SK-N-SH (cell line): ENCODE data around the gene FAM83E. TPM values are rescaled to one million over a fixed set of nuclear protein-coding genes. Genes with fewer than 3 reads are reported as not detected.

Experiments used
- CTCF ChIA-PET: fragments of 300-600, 350-600 bp; formaldehyde crosslinking; extraction: SDS; loops from one replicate; lab custom pipeline; 2021; lab: Yijun Ruan, JAX
- POLR2A ChIA-PET: fragments of 350-600 bp; sonication (Branson Sonifier 250); formaldehyde crosslinking; extraction: SDS; loops from one replicate; lab custom pipeline; 2020; ENCODE audit warnings: antibody characterized with exemption, inconsistent platforms; lab: Yijun Ruan, JAX
- DNase-seq: peaks from one replicate; pipeline ENCODE4 v3.0.0; 2012
- H2AFZ ChIP-seq: fragments of 200-600 bp; sonication (generic); 2 replicates; pipeline ENCODE4 v1.8.1; 2016; ENCODE audit warnings: antibody characterized with exemption, mild to moderate bottlenecking, low read depth
- H3F3A ChIP-seq: fragments of 200-600 bp; sonication (generic); replicated peaks from 2 replicates; pipeline ENCODE3; 2016; ENCODE audit warnings: antibody characterized with exemption, mild to moderate bottlenecking; ENCODE audit not compliant: insufficient read depth
- H3K27ac ChIP-seq, 2 experiments: fragments of 200-500 bp in 1 of 2; fragments of 200-600 bp in 1 of 2; sonication (Bioruptor generic) in 1 of 2; sonication (generic), shearing (Covaris generic) in 1 of 2; 2 replicates each; pipeline versions ENCODE4 v1.5.1 to v1.6.1; 2014 to 2016; ENCODE audit warnings: low read depth in 2 of 2, inconsistent platforms in 1 of 2, low read length in 1 of 2, mild to moderate bottlenecking in 1 of 2, mixed read lengths in 1 of 2
- H3K27me3 ChIP-seq: fragments of 200-600 bp; sonication (generic), shearing (Covaris generic); 2 replicates; pipeline ENCODE4 v1.6.1; 2016; ENCODE audit warnings: mixed run types; ENCODE audit not compliant: insufficient read depth
- H3K36me3 ChIP-seq, 2 experiments: fragments of 200-500 bp in 1 of 2; fragments of 200-600 bp in 1 of 2; sonication (Bioruptor generic) in 1 of 2; sonication (generic) in 1 of 2; replicated peaks in 1 of 2; 2 replicates each; pipeline versions ENCODE3 to v1.5.1; 2014 to 2016; ENCODE audit warnings: low read length in 1 of 2, mild to moderate bottlenecking in 1 of 2; ENCODE audit not compliant: insufficient read depth in 2 of 2, control insufficient read depth in 1 of 2
- H3K4me1 ChIP-seq, 2 experiments: fragments of 200-500 bp in 1 of 2; fragments of 200-600 bp in 1 of 2; sonication (Bioruptor generic) in 1 of 2; sonication (generic), shearing (Covaris generic) in 1 of 2; 2 replicates each; pipeline versions ENCODE4 v1.5.1 to v1.6.1; 2014 to 2016; ENCODE audit warnings: low read depth in 1 of 2, low read length in 1 of 2, mixed run types in 1 of 2; ENCODE audit not compliant: insufficient read depth in 2 of 2, control insufficient read depth in 1 of 2
- H3K4me2 ChIP-seq: fragments of 200-600 bp; sonication (generic), shearing (Covaris generic); 2 replicates; pipeline ENCODE4 v1.6.1; 2017; ENCODE audit warnings: mixed run types
- H3K4me3 ChIP-seq, 2 experiments: fragments of 200-500 bp in 1 of 2; fragments of 200-600 bp in 1 of 2; sonication (Bioruptor generic) in 1 of 2; sonication (generic), shearing (Covaris generic) in 1 of 2; 2 replicates each; pipeline versions ENCODE4 v1.5.1 to v1.8.1; 2014 to 2016; ENCODE audit warnings: low read depth in 2 of 2, inconsistent platforms in 1 of 2, low read length in 1 of 2, mild to moderate bottlenecking in 1 of 2, mixed read lengths in 1 of 2, moderate library complexity in 1 of 2
- H3K79me2 ChIP-seq: fragments of 200-600 bp; sonication (generic); 2 replicates; pipeline ENCODE4 v1.8.1; 2017; ENCODE audit warnings: mild to moderate bottlenecking; ENCODE audit not compliant: insufficient read depth
- H3K9ac ChIP-seq: fragments of 200-600 bp; sonication (generic); 2 replicates; pipeline ENCODE4 v1.6.1; 2017; ENCODE audit warnings: mixed run types
- H3K9me2 ChIP-seq: fragments of 200-600 bp; sonication (generic); 2 replicates; pipeline ENCODE4 v1.6.1; 2017; ENCODE audit warnings: mixed run types
- H3K9me3 ChIP-seq: fragments of 200-600 bp; sonication (generic); 2 replicates; pipeline ENCODE4 v1.6.1; 2017; ENCODE audit warnings: mixed run types, mild to moderate bottlenecking, moderate library complexity
- H4K20me1 ChIP-seq: fragments of 200-600 bp; sonication (generic); 2 replicates; pipeline ENCODE4 v1.6.1; 2017; ENCODE audit warnings: mild to moderate bottlenecking, mixed run types; ENCODE audit not compliant: insufficient read depth
- ELF1 ChIP-seq: IDR thresholded peaks from 2 replicates; pipeline ENCODE4 v1.4.0; 2012
- EP300 ChIP-seq, 2 experiments: IDR thresholded peaks; 2 replicates each; pipeline versions ENCODE4 v1.4.0 to v1.6.1; 2012; ENCODE audit warnings: borderline replicate concordance in 1 of 2, low read depth in 1 of 2, low read length in 1 of 2
- EZH2phosphoT487 ChIP-seq: fragments of 200-600 bp; sonication (generic); IDR thresholded peaks from 2 replicates; pipeline ENCODE4 v1.6.1; 2017; ENCODE audit warnings: low read depth, mixed run types, mild to moderate bottlenecking, antibody characterized with exemption, moderate library complexity, borderline replicate concordance
- FOSL2 ChIP-seq: IDR thresholded peaks from 2 replicates; pipeline ENCODE4 v1.4.0; 2012; ENCODE audit warnings: low read depth, mild to moderate bottlenecking, moderate library complexity, borderline replicate concordance
- FOXJ3 ChIP-seq: sonication (generic); formaldehyde crosslinking; IDR thresholded peaks from 2 replicates; pipeline ENCODE4 v1.5.1; 2020; ENCODE audit warnings: mild to moderate bottlenecking, missing genetic modification reagents
- GABPA ChIP-seq: IDR thresholded peaks from 2 replicates; pipeline ENCODE4 v1.4.0; 2012; ENCODE audit warnings: low read depth, mild to moderate bottlenecking
- JUND ChIP-seq: IDR thresholded peaks from 2 replicates; pipeline ENCODE4 v1.4.0; 2012
- MEF2A ChIP-seq: IDR thresholded peaks from 2 replicates; pipeline ENCODE4 v1.4.0; 2012; ENCODE audit warnings: low read depth, borderline replicate concordance
- MXI1 ChIP-seq: IDR thresholded peaks from 2 replicates; pipeline ENCODE4 v1.6.1; 2012; ENCODE audit warnings: mild to moderate bottlenecking, low read depth, low read length, improper control_type of control experiment
- NFIC ChIP-seq: IDR thresholded peaks from 2 replicates; pipeline ENCODE4 v1.4.0; 2012; ENCODE audit warnings: borderline replicate concordance
- NRF1 ChIP-seq: IDR thresholded peaks from 2 replicates; pipeline ENCODE4 v1.6.1; 2012; ENCODE audit warnings: low read depth, mild to moderate bottlenecking, low read length
- RCOR1 ChIP-seq: fragments of 150-350 bp; IDR thresholded peaks from 2 replicates; pipeline ENCODE4 v1.6.1; 2017; ENCODE audit warnings: antibody characterized with exemption, low read length
- SIN3A ChIP-seq: IDR thresholded peaks from 2 replicates; pipeline ENCODE4 v1.6.1; 2012; ENCODE audit warnings: low read depth, mild to moderate bottlenecking, low read length, moderate library complexity, borderline replicate concordance
- SMC3 ChIP-seq: IDR thresholded peaks from 2 replicates; pipeline ENCODE4 v1.6.1; 2012; ENCODE audit warnings: low read depth, low read length, improper control_type of control experiment
- TAF1 ChIP-seq: IDR thresholded peaks from 2 replicates; pipeline ENCODE4 v1.6.1; 2012; ENCODE audit warnings: low read depth, mild to moderate bottlenecking, low read length, moderate library complexity, borderline replicate concordance
- YY1 ChIP-seq: IDR thresholded peaks from 2 replicates; pipeline ENCODE4 v1.4.0; 2012; ENCODE audit warnings: low read depth, mild to moderate bottlenecking
- WGBS: methylation state at CpG from one replicate; pipeline ENCODE4 v1.1.6; 2017; ENCODE audit warnings: low lambda C conversion rate; 5-methylcytosine and 5-hydroxymethylcytosine counted together
- polyA plus RNA-seq, 3 experiments: library from polyadenylated mRNA; depleted of rRNA; stranded (reverse); fragments of >200 nt; gene quantifications; 2 replicates each; pipeline ENCODE4 v1.2.3, GENCODE V29; 2012
- TF ChIP-seq, protein P1 (sequence below): IDR thresholded peaks from 2 replicates; pipeline ENCODE4 v1.4.0; 2012; ENCODE audit warnings: low read depth, borderline replicate concordance
- TF ChIP-seq, protein P2 (sequence below): fragments of 150-350 bp; IDR thresholded peaks from 2 replicates; pipeline ENCODE4 v1.6.1; 2017; ENCODE audit warnings: antibody characterized with exemption, low read length, low read depth, borderline replicate concordance
- TF ChIP-seq, protein P3 (sequence below): fragments of 200-600 bp; sonication (generic); IDR thresholded peaks from 2 replicates; pipeline ENCODE4 v1.6.1; 2017; ENCODE audit warnings: antibody characterized with exemption, mild to moderate bottlenecking, moderate library complexity
- TF ChIP-seq, protein P4 (sequence below): IDR thresholded peaks from 2 replicates; pipeline ENCODE4 v1.4.0; 2012; ENCODE audit warnings: low read depth
- TF ChIP-seq, protein P5 (sequence below): fragments of 150-350 bp; IDR thresholded peaks from 2 replicates; pipeline ENCODE4 v1.6.1; 2016; ENCODE audit warnings: mild to moderate bottlenecking, low read depth, low read length

The FAM83E gene
- polyA plus RNA-seq, 1 of the 3 experiments (the other 2 are of a cell fraction): 0.44 TPM

DNA sequence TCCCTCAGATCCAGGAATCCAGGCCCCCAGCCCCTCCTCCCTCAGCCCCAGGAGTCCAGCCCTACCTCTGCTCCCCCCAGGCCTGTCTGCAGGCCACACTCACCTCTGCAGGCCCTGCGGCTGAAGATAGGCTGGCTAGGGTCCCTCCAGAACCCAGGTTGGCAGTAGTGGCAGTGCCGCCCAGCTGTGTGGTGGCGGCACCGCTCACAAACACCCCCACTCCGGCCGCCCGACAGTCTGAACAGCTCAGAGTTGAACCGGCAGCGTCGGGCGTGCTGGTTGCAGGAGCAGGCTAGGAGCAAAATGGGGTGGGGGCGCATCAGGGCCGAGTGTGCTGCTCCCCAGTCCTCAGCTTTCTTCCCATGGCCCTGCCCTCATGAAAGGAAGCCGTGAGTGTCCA is 49.6 kb upstream of the FAM83E start:
- Histone ChIP-seq H3K79me2 (no peaks in the 10 kb centered on the region), H3K27ac (no peak overlapping the region), H3K36me3 (no peaks in the 10 kb centered on the region), H3K4me3 (no peak overlapping the region), H3K4me2 (no peak overlapping the region), H3K27me3 (no peaks in the 10 kb centered on the region), H2AFZ (no peak overlapping the region), H3K9me2 (no peaks in the 10 kb centered on the region), H3K9me3 (no peaks in the 10 kb centered on the region), H4K20me1 (no peaks in the 10 kb centered on the region), H3F3A (no peaks in the 10 kb centered on the region), H3K4me1 (peaks cover 0 to 2% of the 10 kb centered on the region in 2 experiments; a peak in 1 of 4 replicates), H3K9ac (no peak overlapping the region)
- POLR2A ChIA-PET: no interaction called here
- 86% methylated on average over 14 of the region's 14 CpGs for WGBS
- DNase-seq: no peak
- TF ChIP-seq EP300 (IDR thresholded peaks at IDR 0.05; ENCODE audit: borderline replicate concordance in 1 of 2, low read depth in 1 of 2, low read length in 1 of 2) (no peak), SIN3A (no peak), NFIC (no peak), JUND (no peak), YY1 (no peak), MEF2A (no peak)
- TF ChIP-seq, protein P1, sequence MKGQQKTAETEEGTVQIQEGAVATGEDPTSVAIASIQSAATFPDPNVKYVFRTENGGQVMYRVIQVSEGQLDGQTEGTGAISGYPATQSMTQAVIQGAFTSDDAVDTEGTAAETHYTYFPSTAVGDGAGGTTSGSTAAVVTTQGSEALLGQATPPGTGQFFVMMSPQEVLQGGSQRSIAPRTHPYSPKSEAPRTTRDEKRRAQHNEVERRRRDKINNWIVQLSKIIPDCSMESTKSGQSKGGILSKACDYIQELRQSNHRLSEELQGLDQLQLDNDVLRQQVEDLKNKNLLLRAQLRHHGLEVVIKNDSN: no peak
- TF ChIP-seq, protein P2, sequence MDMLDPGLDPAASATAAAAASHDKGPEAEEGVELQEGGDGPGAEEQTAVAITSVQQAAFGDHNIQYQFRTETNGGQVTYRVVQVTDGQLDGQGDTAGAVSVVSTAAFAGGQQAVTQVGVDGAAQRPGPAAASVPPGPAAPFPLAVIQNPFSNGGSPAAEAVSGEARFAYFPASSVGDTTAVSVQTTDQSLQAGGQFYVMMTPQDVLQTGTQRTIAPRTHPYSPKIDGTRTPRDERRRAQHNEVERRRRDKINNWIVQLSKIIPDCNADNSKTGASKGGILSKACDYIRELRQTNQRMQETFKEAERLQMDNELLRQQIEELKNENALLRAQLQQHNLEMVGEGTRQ: no peak
- TF ChIP-seq, protein P3, sequence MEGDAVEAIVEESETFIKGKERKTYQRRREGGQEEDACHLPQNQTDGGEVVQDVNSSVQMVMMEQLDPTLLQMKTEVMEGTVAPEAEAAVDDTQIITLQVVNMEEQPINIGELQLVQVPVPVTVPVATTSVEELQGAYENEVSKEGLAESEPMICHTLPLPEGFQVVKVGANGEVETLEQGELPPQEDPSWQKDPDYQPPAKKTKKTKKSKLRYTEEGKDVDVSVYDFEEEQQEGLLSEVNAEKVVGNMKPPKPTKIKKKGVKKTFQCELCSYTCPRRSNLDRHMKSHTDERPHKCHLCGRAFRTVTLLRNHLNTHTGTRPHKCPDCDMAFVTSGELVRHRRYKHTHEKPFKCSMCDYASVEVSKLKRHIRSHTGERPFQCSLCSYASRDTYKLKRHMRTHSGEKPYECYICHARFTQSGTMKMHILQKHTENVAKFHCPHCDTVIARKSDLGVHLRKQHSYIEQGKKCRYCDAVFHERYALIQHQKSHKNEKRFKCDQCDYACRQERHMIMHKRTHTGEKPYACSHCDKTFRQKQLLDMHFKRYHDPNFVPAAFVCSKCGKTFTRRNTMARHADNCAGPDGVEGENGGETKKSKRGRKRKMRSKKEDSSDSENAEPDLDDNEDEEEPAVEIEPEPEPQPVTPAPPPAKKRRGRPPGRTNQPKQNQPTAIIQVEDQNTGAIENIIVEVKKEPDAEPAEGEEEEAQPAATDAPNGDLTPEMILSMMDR: no peak
- CTCF ChIA-PET: interaction anchor here (0.6 to 1.1 kb wide), 4 partner anchors 10 to 555 kb away, joined by 3 to 4 read pairs (median 4); no protein-coding TSS in a partner anchor

DNA sequence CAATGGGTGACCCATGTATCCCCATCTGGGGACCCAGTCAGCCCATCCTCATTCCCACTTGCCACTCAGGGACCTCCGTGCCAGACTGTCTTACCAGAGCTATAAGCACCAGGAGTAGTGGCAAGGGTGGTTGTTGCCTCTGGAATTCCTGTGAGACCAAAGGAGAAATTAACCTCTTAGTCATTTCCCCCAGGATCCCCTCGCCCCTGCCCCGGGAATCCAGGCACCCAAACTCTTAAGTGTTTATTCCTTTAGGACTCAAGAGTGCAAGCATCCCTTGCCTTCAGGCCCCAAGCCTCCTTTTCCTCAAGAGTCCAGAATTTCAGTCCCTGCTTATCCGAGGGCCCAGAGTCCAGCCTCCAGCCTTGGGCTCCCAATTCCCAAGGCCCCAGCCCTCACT is 48.8 kb upstream of the FAM83E start:
- WGBS: 74% methylated on average over 4 of the region's 4 CpGs
- POLR2A ChIA-PET: no interaction called here
- TF ChIP-seq EP300 (IDR thresholded peaks at IDR 0.05; ENCODE audit: borderline replicate concordance in 1 of 2, low read depth in 1 of 2, low read length in 1 of 2) (no peak), NRF1 (no peak), ELF1 (no peak), MXI1 (no peak), SMC3 (no peak), MEF2A (no peak), EZH2phosphoT487 (no peak), FOSL2 (no peak), RCOR1 (no peak), YY1 (no peak), JUND (no peak), TAF1 (no peak), SIN3A (no peak), GABPA (no peak), FOXJ3 (CRISPR knock-in tag) (no peak)
- TF ChIP-seq, protein P4, sequence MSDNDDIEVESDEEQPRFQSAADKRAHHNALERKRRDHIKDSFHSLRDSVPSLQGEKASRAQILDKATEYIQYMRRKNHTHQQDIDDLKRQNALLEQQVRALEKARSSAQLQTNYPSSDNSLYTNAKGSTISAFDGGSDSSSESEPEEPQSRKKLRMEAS: no peak
- TF ChIP-seq, protein P1: no peak
- TF ChIP-seq, protein P5, sequence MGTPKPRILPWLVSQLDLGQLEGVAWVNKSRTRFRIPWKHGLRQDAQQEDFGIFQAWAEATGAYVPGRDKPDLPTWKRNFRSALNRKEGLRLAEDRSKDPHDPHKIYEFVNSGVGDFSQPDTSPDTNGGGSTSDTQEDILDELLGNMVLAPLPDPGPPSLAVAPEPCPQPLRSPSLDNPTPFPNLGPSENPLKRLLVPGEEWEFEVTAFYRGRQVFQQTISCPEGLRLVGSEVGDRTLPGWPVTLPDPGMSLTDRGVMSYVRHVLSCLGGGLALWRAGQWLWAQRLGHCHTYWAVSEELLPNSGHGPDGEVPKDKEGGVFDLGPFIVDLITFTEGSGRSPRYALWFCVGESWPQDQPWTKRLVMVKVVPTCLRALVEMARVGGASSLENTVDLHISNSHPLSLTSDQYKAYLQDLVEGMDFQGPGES: no peak

More for the DNA sequence above, 48.8 kb upstream of the FAM83E start:
- peaks cover 0 to 2% of the 10 kb centered on the region in 2 experiments; a peak in 1 of 4 replicates for H3K4me1 ChIP-seq
- H4K20me1 ChIP-seq: no peaks in the 10 kb centered on the region
- H3K27me3 ChIP-seq: no peaks in the 10 kb centered on the region
- H3K36me3 ChIP-seq: no peaks in the 10 kb centered on the region
- H3K27ac ChIP-seq: no peak overlapping the region
- CTCF ChIA-PET: interaction anchor here (0.6 to 1.1 kb wide), 2 partner anchors 11 to 13 kb away, joined by 3 read pairs; no protein-coding TSS in a partner anchor
- H3K9me3 ChIP-seq: no peaks in the 10 kb centered on the region
- H3K9ac ChIP-seq: no peak overlapping the region
- H3F3A ChIP-seq: no peaks in the 10 kb centered on the region
- H3K4me2 ChIP-seq: no peak overlapping the region
- no peaks in the 10 kb centered on the region for H3K79me2 ChIP-seq
- H3K4me3 ChIP-seq: no peak overlapping the region
- H3K9me2 ChIP-seq: no peaks in the 10 kb centered on the region
- H2AFZ ChIP-seq: no peak overlapping the region
- no peak for DNase-seq
